Measurements from ENCODE around the gene POLR2H.

Gene POLR2H

DNA sequence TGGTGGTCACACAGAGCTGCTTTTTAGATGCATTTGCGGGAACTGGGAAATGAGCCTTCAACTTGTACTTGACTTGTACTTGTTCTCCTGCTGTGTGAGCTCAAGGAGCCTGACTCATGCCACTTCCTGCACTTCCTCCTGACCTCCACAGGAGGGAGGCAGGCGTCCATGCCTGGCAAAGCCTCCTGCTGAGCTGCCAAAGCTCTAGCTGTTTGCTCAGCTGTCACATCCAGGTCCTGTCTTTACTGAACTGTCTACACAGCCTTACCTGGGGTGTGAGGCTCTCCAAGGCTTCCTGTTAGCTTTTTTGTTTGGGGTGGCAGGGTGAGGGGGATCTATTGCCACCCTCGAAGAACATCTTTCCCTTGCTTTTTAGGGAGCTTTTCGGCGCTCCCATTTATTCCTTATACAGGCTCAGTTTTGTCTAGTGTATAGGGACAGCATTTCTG, 10.1 kb downstream of the POLR2H start:
- ATAC-seq (peak; percentile 94), DNase-seq (peak; percentile 63 to 68)
- H3K4me1 Mint-ChIP-seq = peaks cover 18% of the 10 kb centered on the region
- peak overlapping the region in 1 of 2 donors; percentile 78 for H3K27ac Mint-ChIP-seq
- peaks cover 14% of the 10 kb centered on the region for H3K27me3 Mint-ChIP-seq
- H3K9me3 Mint-ChIP-seq = no peaks in the 10 kb centered on the region
- H3K4me3 Mint-ChIP-seq = no peak overlapping the region

DNA sequence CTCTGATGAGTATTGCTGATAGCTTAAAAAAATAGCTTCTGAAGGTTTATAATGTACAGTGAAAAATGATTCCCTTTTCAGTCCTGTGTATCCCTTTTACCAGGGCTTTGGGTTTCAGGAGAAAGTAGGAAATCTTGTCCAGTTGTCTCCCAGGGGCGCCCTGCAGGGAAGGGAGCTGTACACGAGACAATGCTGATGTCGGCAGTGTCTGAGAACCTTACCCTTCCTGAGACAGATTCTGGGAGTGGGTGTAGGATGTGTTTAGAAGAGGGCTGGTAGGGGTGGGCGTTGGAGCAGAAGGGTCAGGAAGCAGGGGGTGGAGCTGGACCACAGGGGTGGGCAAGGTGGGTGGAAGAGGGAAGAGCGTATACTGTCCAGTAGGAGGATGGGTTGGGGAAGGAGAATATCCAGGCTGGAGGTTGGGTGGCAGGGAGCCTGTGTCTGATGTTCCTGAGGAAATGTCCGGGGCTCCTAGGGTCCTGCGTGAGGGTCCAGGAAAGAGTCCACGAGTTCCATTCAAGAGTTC, 10.8 kb downstream of the POLR2H start:
- no peak overlapping the region for H3K27ac Mint-ChIP-seq
- DNase-seq (no peak), ATAC-seq (no peak)
- no peak overlapping the region for H3K4me3 Mint-ChIP-seq
- H3K4me1 Mint-ChIP-seq = peaks cover 11% of the 10 kb centered on the region
- H3K9me3 Mint-ChIP-seq = no peaks in the 10 kb centered on the region
- peaks cover 20% of the 10 kb centered on the region for H3K27me3 Mint-ChIP-seq

DNA sequence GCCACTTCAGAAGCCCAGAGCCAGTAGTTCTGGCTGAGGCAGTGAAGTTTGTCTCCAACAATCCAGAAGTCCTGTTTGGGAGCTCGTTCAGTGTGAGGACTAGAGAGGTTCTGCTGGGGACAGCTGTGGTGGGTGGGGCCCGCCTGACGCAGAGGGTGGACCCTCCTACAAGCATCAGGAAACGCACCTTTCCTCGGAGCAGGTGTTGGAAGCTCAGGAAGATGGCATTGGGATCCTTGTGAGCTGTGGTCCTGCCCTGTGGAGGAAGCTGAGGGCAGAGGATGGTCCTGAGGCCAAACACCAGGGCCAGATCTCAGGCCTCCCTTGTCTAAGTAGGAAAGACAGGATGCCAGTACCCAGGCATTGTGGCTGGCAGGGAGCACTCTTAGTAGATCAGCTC, 11.4 kb downstream of the POLR2H start:
- ATAC-seq (no peak), DNase-seq (no peak)
- peaks cover 8% of the 10 kb centered on the region for H3K4me1 Mint-ChIP-seq
- no peaks in the 10 kb centered on the region for H3K9me3 Mint-ChIP-seq
- H3K27me3 Mint-ChIP-seq = peaks cover 24% of the 10 kb centered on the region
- no peak overlapping the region for H3K4me3 Mint-ChIP-seq
- H3K27ac Mint-ChIP-seq = peak overlapping the region in 1 of 2 donors; percentile 19

GRCh38 chr3:184373422-184373821, 11.9 kb downstream of the POLR2H start:
- peaks cover 8% of the 10 kb centered on the region for H3K4me1 Mint-ChIP-seq
- H3K27me3 Mint-ChIP-seq = peaks cover 29% of the 10 kb centered on the region
- ATAC-seq = no peak
- no peak overlapping the region for H3K4me3 Mint-ChIP-seq
- no peaks in the 10 kb centered on the region for H3K9me3 Mint-ChIP-seq
- no peak overlapping the region for H3K27ac Mint-ChIP-seq
- DNase-seq = no peak

- DNase-seq (no peak), ATAC-seq (no peak)
- H3K9me3 Mint-ChIP-seq = no peaks in the 10 kb centered on the region
- H3K4me3 Mint-ChIP-seq = no peak overlapping the region
- peaks cover 10% of the 10 kb centered on the region for H3K4me1 Mint-ChIP-seq
- H3K27ac Mint-ChIP-seq = no peak overlapping the region
- peaks cover 46% of the 10 kb centered on the region for H3K27me3 Mint-ChIP-seq
These were observed 14.4 kb downstream of the POLR2H start for GRCh38 chr3:184375747-184376461.

DNA sequence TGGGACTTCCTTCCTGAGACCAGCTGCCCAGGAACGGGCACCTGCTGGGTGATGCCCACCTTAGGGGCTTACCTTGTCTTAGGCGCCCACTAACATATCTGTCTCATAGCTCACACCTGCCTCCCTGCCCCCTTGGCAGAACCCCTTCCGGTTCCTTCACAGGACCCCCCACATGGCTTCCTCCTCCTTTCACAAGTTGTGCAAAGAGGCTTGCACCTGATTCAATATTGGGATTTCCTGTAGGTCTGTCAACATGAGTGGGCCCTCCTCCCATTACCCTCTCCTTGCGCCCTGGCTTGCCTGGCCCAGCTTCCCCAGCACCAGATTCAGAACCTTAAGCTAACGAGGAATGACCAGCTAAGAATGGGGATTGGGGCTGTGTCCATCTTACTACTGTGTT, 15.9 kb downstream of the POLR2H start:
- Mint-ChIP-seq H3K9me3 (no peaks in the 10 kb centered on the region), H3K4me3 (no peak overlapping the region), H3K27me3 (peaks cover 61% of the 10 kb centered on the region), H3K4me1 (peaks cover 12% of the 10 kb centered on the region), H3K27ac (no peak overlapping the region)
- ATAC-seq (no peak), DNase-seq (no peak)

GRCh38 chr3:184377882-184378445, 16.5 kb downstream of the POLR2H start, which contains the start of gene THPO:
TSS of gene THPO (minus strand) at chr3:184378207. CDS start at chr3:184376259, 1,948 bp downstream.
- Mint-ChIP-seq H3K9me3 (no peaks in the 10 kb centered on the region), H3K4me3 (peak within 1 kb of the TSS in 1 of 2 donors; percentile 72), H3K4me1 (peaks cover 12% of the 10 kb centered on the region), H3K27me3 (peaks cover 67% of the 10 kb centered on the region), H3K27ac (no peak within 1 kb of the TSS)
- ATAC-seq (no peak), DNase-seq (no peak)

- Mint-ChIP-seq H3K9me3 (no peaks in the 10 kb centered on the region), H3K27ac (no peak overlapping the region), H3K27me3 (peaks cover 71% of the 10 kb centered on the region), H3K4me1 (peaks cover 12% of the 10 kb centered on the region), H3K4me3 (peak overlapping the region in 1 of 2 donors; percentile 72)
- ATAC-seq = no peak
- no peak for DNase-seq
These were observed 17.3 kb downstream of the POLR2H start for GRCh38 chr3:184378651-184379357.

DNA sequence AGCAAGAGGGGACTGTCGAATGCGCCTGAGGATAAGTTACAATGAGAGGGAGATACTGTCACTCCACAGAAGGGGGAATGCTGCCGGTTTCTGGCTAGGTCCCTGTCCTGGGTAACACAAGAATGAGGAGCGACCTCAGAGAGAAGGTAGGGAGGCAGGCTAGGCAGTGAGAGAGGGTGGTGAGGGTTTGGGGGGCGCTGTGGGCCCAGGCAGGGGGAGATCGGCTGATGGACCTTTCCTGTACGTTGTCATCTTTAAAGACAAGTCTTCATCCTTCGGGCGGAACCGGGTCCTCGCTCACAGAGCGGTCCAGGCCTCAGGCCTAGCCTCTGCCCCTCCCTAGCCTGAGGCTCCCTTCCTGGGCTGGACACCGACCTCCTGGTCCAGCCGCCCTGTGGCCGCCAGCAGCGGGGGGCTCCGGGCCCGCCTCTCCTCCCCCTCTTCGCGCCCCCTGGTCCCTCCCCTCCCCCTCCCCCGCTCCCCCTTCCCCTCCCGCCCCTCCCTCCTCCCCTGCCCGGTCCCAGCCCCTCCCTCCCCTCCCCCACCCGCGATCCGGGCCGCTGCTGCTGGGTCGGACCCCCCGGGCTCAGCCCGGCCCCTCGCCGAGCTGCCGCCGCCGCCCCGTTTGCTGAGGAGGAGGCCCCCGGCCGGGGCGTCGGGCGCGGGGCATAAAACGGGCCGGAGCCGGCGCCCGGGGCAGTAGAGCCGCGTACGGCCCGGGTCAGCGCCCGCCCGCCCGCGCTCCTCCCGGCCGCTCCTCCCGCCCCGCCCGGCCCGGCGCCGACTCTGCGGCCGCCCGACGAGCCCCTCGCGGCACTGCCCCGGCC, 18.1 kb downstream of the POLR2H start, which contains the start of gene CHRD:
CHRD (plus strand) TSS at position 697 of the 827 bp plus-strand sequence. CDS start 265 bp downstream, outside the sequence.
- H3K9me3 Mint-ChIP-seq = no peaks in the 10 kb centered on the region
- ATAC-seq = no peak
- no peak within 1 kb of the TSS for H3K27ac Mint-ChIP-seq
- H3K4me1 Mint-ChIP-seq = peaks cover 12% of the 10 kb centered on the region
- H3K4me3 Mint-ChIP-seq = peak within 1 kb of the TSS; percentile 65 to 72
- no peak for DNase-seq
- peaks cover 73% of the 10 kb centered on the region for H3K27me3 Mint-ChIP-seq

GRCh38 chr3:184380185-184380626, 18.7 kb downstream of the POLR2H start:
- ATAC-seq = peak; percentile 54
- no peaks in the 10 kb centered on the region for H3K9me3 Mint-ChIP-seq

DNA sequence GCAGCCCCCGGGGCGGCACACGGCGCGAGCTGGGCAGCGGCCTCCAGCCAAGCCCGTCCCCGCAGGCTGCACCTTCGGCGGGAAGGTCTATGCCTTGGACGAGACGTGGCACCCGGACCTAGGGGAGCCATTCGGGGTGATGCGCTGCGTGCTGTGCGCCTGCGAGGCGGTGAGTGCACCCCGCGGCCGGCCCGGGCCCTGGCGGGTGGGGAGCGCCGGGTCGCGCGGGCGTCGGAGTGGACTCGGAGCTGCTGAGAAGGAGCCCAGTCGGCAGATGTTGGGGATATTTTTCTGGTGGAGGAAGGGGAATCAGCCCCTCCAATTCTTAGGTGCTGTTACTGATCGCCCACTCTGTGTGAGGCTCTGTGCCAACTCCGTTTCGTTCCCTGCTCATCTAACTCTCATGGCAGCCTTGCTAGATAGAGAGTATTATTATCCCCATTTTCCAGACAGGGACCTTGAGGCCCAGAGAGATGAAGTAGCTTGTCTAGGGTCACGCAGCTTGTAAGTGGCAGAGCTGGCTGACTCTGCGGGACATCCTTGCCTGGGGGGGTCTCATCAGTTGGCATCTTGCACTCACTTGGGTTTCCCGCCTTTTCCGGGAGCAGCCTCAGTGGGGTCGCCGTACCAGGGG, 19.2 kb downstream of the POLR2H start:
- Mint-ChIP-seq H3K27me3 (peaks cover 74% of the 10 kb centered on the region), H3K27ac (no peak overlapping the region), H3K4me3 (peak overlapping the region; percentile 57 to 60), H3K4me1 (peaks cover 12% of the 10 kb centered on the region), H3K9me3 (no peaks in the 10 kb centered on the region)
- ATAC-seq = peak; percentile 57
- no peak for DNase-seq

More at GRCh38 chr3:184380185-184380626, 18.7 kb downstream of the POLR2H start:
- Mint-ChIP-seq H3K4me3 (no peak overlapping the region), H3K27me3 (peaks cover 79% of the 10 kb centered on the region), H3K27ac (no peak overlapping the region), H3K4me1 (peaks cover 12% of the 10 kb centered on the region)
- no peak for DNase-seq

- Mint-ChIP-seq H3K9me3 (no peaks in the 10 kb centered on the region), H3K27me3 (peaks cover 66% of the 10 kb centered on the region)
- DNase-seq = no peak
These were observed 20.0 kb downstream of the POLR2H start for GRCh38 chr3:184381261-184382224.

DNA sequence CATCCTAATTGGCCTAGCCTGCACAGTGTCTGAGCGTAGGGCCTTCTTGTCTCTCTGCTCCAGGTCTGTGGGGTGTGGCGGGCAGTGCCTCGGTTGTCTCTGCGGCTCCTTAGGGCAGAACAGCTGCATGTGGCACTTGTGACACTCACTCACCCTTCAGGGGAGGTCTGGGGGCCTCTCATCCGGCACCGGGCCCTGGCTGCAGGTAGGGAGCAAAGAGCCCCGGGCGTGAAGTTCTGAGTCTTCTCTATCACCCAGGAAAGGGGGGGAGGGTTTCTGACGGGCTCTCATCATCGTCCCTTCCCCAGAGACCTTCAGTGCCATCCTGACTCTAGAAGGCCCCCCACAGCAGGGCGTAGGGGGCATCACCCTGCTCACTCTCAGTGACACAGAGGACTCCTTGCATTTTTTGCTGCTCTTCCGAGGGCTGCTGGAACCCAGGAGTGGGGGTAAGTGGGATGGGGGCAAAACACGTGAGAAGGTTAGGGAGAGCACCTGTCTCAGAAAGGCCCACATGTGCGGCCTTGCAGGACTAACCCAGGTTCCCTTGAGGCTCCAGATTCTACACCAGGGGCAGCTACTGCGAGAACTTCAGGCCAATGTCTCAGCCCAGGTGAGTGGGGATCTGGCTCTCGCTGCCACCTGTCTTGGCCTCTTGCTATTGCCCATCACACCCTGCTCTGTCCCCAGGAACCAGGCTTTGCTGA, 21.0 kb downstream of the POLR2H start:
- no peaks in the 10 kb centered on the region for H3K9me3 Mint-ChIP-seq
- ATAC-seq = no peak
- no peak for DNase-seq
- peaks cover 12% of the 10 kb centered on the region for H3K4me1 Mint-ChIP-seq
- H3K27ac Mint-ChIP-seq = no peak overlapping the region
- H3K27me3 Mint-ChIP-seq = peaks cover 60% of the 10 kb centered on the region
- no peak overlapping the region for H3K4me3 Mint-ChIP-seq

More at GRCh38 chr3:184381261-184382224, 20.0 kb downstream of the POLR2H start:
- Mint-ChIP-seq H3K27ac (no peak overlapping the region), H3K4me3 (peak overlapping the region; percentile 3 to 57), H3K4me1 (peaks cover 12% of the 10 kb centered on the region)
- ATAC-seq = peak; percentile 15
